NCI-H2171 treated with DMSO at 0.1 percent for 48 hours (cell line): ENCODE data around the gene LRCH1.

Experiments used
- DNase-seq: peaks from one replicate; lab custom pipeline; 2025; lab: John Stamatoyannopoulos, UW

Gene LRCH1

DNA sequence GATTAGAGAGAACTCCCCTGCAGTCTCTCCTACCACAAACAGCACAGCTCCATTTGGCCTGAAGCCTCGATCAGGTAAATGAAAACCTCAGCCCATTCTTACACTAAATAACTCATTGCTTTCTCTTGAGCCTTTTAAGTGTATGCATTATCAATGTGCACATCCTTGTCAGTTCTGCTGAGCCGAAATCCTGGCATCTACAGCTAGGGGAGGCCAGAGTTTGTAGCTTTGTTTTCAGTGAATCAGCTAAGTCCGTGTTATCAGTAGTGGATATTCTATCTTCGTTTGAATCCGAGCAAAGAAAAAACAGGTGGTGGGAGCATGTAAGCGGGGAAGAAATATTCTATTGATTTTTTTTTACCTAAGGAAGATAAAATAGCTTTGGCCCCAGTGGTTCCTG is 159.6 kb downstream of the LRCH1 start:
- no peak for DNase-seq

DNA sequence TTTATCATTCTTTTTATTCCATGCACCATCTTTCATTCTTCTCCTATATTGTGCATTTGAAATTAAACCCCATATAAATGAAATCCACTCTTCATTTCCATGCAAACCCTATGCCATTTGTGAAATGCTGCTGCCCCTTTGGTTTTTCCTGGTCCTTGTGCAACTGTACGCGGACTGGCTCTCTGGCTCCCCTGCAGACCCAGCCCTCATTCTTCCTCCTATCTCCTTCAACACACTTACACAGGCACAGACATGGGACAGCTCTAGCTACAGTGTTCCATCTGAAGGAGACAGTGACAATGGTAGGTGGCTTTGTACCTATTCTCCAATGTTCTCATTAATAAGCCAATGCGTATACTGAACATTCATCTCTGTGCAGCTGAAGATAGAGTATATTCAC is 162.4 kb downstream of the LRCH1 start:
- DNase-seq = no peak

DNA sequence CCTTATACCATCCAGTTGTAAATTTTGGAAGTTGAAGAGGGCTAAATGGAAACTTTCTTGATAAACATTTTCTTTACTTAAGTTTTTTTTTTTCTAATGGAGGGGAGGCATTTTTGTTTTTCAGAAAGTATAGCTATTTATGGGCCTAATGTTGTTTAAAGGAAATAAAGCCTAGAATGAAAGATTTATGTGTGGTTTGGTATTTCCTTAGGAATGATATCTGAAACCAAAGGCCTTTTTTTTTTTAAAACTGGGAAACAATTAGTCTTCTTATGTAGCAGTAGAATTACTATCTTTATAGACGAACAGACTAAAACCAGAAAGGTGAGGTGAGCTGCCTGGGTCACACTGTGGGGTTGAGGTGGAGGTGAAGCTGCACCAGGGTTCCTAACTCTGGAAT is 163.9 kb downstream of the LRCH1 start:
- no peak for DNase-seq

DNA sequence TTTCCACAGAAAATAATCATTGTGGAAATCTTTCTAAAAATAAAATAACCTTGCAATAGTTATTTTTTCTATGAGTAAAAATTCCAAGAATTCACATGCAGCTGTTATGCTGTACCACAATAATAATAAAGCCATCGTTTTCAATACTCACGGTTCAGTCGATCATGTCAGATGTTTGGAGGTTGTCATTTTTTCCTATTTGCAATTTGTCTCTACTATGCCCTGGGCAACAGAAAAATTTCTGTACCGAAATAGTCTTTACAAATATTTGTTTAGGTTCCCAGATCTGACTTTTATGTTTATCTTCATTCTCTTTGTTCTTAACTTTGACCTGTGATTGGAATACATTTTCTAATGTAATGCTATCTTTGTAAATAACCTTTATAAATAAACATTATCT is 164.3 kb downstream of the LRCH1 start:
- DNase-seq = no peak

DNA sequence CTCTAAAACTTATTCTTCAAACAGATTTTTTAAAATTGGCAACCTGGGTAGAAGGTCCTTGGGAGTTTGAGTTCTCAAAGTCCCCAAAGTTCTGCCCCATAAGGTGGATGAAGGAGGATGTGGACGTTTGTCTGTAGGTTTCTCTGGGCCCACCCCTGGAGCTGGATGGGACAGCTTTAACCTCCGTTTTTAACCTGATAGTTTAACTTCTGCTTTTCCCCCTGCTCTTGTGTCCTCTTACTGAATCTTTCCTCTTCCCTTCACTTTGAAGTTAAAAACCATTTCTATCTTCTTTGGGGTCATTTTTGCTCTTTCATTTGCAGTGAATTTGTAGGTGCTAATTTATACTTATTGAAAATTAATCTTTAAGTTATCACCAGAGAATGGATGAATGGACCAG is 164.9 kb downstream of the LRCH1 start:
- no peak for DNase-seq

DNA sequence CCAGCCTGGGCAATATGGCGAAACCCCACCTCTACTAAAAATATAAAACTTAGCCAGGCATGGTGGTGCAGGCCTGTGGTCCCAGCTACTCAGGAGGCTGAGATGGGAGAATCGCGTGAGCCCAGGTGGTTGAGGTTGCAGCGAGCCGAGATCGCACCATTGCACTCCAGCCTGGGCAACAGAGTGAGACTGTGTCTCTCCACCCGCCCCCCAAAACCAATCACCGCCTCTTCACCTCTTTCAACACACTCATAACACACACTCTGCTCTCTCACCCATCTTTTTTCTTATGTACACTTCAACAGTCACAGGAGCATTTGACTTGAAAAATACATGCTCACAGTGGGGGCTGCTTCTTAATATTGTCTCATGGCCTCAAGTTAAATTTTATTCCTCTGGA is 167.2 kb downstream of the LRCH1 start:
- no peak for DNase-seq

DNA sequence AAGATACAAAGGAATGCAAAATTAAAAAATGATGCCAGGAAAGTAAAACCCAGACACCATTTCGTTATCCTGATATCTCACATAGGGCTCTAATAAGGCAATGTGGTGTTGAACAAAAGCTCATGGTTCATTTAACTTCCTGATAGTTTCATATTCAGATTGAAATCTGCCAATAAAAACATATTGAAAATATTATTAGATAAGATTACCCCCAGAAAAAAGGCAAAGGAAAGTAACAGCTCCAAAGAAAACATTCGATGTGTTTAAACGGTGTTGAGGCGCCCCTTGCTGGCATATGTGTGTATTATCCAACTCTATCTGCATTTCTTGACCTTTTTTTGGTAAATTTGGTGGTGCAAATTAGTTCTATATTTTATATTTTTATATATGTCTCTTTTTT is 168.1 kb downstream of the LRCH1 start:
- peak; percentile 33 for DNase-seq

DNA sequence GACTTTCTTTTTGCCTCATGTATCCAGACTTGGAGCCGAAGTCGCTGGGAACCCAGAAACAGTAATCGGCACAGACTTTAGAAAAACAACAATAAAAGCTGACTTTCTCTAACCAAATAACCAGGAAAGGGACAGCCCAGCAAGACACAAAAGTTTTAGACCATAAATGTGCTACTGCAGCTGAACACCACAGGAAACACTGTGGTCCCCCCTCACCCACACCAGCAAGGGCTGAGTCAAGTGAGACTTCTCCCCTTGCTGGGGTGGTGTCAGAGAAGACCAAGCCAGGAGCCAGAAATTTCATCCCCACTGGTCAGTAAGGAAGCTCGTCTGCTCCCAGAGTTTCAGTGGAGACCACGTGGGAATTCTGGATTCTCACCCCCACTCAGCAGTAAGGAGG is 173.4 kb downstream of the LRCH1 start:
- no peak for DNase-seq

DNA sequence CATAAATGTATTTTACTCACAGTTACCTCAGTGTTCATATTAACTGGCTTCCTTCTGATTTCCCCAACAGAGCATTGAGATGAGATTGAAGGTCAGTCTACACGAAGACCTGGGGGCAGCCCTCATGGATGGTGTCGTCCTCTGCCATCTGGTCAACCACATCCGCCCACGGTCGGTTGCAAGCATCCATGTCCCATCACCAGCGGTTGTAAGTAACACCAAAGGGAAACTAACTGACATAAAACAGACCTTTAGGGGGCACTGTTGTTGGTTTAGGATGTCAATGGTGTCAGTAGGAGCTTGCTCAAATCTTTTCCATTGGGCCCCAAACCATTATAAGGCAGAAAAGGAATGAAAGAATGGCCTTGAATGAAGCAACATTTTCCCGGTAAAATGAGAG is 175.8 kb downstream of the LRCH1 start:
- DNase-seq = no peak

DNA sequence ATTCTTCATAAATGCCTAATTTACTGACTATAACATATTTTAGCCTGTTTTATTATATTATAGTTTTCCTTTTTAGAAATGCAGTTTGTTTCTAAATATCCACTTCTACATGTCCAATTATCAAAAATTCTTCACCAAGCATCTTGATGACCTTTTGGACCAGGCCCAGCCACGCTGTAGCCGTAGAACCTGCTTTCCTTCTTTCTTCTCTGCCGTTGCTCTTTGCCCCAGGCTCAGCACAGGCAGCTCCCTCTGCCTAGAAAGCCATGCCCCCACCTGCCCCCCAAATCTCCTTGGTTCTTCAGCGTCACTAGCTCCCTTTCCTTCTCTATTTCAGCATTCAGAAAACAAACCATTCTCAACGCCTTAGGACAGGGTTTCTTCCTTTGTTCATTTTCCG is 178.6 kb downstream of the LRCH1 start:
- DNase-seq = no peak

DNA sequence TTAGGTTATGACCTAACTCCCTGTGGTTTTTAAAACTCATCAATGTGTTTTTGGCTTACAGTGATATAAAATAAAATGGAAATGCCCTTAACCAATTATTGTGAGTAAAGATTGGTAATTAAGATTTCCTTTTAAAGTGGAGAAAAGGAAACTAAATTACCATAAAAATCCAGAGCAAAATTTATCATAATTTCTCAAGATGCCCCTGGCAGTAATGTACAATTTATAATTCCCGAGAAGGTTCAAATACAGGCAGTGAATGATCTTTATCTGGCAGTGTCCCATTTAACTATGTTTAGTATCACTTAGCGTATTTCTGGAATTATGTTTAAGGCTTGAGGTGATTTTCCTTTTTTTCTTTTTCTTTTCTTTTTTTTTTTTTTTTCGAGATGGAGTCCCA is 182.5 kb downstream of the LRCH1 start:
- no peak for DNase-seq

DNA sequence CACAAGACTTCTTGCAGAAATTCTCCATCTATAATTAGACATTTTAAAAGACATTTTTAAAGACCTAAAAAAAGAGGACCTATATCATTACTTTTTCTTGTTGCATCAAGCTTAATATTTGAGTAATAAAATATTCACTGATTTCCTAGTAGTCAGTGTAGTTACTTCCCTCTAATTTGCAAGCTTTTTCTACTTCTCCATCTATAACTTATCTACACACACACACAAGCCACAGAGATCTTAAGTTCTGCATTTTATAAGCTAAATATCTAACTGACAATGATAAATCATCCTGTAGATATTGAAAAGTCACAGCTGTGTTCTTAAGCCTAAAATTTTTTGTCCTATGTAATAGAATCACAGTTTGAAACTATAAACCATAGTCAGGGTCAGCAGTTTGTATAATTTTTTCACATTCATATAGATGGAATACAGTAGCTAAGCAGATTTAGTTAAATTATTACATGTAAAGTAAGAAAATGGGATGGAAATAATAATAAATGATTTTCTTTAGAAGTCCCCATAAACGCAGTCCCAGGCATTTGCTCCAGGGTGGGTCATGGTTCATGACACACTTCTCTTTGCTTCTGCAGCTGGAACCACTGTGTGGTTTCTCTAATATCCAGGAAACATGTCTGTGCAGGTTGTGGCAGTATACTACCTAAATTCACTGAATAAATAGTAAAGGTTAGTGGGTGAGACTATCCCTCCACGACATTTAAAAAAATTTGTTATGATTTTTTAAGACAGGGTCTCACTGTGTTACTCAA is 183.8 kb downstream of the LRCH1 start:
- no peak for DNase-seq

DNA sequence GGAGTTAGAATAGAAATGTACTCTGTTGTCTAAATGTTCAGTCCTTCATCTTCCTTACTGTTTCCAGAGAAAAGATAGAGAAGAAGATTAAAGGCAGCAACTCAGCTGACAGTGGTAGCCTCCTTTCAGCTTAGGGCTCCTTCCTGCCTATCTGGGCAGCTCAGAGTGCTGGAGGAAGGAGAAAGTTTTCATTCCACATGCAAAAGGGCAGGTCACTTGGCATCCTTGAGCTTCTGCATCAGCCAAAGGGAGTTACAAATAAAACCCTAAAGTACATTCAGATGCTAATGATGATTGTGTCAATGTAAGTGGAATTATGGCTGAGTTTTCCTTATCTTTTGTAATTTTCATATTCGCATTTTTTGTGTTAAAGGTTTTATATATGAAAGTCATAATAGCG is 185.1 kb downstream of the LRCH1 start:
- DNase-seq = no peak

DNA sequence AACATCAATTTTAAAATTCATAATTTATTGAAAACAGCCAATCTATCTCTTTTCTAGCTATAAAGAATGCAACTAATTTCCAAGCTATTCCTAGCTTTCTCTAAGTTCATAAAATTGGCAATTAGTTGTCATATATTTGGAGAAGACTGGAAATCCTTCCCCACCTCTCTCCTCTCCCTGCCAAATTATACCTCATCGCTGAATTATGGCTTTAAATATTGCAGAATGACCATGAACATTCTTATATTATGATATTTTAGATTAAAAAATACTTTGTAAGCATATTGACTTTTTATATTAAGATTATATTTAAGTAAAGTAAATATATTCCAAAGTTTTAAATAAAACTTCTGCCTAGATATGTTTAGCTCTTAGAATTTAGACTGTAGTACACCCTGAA is 185.8 kb downstream of the LRCH1 start:
- no peak for DNase-seq

DNA sequence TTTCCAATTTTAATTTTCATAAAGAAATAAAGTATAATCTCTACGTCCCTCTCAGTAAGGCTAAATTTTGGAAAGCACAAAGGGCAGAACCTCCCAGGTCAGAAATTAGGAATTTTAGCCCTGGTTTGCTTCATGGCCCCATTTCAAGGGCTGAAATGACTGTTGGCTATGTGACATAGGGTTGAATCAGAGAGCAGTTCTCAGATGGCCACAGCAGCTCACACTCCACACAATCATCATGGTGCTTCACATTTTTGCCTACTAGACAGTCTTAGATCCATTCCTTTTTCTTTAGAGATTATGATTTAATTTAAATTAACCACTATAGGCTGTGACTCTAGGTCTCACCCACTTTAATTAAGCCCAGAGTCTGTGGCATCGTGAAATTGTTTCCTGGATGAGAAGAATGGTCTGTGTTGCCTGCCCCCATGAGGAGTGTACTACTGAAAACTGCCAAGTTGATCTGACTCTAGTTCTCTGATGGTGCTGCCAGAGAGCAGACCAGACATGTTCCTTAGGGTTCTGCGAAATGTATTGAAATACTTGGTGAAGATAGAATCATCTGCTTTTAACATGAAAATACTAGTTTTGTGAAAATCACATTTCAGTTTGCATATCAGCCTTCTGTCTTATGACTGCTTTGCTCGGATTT is 186.6 kb downstream of the LRCH1 start:
- no peak for DNase-seq

DNA sequence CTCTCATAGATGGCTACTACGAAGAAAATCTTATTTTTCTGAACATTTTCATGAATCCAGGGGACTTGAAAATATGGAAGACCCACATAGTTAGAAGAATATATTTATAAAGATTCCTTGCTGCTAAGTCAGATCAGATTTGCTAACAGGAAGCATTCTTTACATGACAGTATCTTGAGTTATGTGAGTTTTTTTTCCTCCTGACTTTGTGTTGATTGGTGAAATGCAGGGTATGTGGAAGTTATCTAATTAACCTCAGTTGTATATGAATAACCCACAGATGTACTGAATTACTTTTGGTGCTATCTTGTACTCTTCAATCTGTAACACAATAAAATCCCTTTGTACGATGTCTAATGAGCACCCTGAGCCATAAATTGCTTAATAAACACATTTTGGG is 190.2 kb downstream of the LRCH1 start:
- no peak for DNase-seq

DNA sequence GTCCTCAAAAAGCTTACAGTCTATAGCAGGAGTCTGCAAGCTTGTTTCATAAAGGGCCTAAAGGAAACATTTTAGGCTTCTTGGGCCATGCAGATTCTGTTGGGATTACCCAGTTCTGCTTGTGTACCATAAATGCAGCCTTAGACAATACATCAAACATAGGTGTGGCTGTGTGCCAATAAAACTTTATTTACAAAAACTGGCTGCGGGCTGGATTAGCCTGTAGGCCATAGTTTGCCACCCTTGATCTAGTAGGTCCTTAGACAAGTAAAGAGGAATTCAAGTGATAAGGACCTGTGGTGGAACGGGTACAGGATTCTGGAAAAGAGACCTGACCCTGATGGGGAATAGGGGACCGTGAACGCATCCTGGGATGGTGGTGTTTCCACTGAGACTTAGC is 192.1 kb downstream of the LRCH1 start:
- DNase-seq = no peak

DNA sequence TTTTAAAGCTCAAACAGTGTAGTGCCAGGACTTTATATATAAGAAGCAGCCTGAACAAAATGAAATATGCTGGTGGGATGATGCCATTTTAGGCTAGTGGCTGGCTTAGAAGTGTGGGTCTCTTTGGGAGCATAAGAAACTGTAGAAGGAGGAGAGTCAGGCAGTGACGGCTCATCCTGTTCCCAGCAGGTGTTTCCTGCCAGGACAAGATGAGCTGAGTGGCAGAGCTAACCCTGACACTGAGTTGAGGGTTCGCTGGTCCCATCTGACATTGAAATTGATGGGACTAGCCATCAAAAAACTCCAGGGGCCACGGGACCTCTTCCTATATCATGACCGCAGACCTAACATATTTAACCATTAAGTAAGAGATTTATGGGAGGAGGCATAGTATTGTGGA is 192.7 kb downstream of the LRCH1 start:
- DNase-seq = no peak

DNA sequence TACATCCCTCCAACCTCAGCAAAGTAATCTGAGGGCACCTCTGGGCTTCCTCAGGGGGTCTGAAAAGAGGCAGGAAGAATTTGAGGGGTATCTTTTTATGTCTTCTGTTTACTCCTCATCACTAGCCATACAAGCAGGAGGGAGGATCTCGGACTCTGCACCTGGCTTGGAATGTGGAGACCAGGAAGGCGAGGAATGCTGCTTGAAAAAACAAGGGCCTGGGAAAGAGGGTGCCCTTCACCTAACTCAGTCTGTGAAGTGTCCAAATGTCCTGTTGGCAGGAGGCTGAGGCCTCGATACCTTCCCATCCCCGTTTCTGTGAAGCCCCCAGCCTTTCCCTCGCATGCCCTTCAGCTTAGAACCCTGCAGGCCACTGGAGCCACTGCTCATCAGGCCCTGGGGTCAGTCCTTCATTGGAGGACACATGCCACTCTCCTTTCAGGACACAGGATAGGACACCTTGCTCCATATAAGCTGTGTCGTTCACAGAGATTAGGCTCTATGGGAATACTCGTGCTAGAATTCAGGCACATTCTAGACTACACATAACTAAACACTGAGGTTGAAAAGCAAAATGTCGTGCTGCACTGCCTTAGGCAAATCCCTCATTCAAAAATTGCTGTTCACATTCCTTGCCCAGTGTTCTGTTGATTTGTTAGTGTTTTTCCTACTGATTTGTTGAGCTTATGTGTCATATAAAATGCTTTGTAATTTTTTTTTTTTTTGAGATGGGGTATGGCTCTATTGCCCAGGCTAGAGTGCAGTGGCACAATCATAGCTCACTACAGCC is 194.3 kb downstream of the LRCH1 start:
- no peak for DNase-seq

DNA sequence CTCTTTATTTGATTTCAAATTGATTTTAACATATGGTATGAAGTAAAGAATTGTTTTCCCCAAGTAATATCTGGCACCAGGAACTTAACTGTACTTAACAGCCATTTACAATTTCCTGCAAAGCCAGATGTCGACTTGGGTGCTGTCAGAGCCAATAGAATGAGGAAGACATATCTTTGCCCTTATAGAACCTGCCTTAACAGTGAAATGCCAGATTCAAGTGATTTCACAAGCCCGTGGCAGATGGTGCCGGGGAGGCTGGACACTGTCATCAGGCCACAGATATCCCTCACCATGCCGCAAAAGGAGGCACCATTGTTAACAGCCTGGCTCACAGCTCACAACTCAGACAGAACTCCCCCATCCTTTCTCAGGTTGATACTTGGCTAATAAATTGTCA is 195.3 kb downstream of the LRCH1 start:
- DNase-seq = no peak

DNA sequence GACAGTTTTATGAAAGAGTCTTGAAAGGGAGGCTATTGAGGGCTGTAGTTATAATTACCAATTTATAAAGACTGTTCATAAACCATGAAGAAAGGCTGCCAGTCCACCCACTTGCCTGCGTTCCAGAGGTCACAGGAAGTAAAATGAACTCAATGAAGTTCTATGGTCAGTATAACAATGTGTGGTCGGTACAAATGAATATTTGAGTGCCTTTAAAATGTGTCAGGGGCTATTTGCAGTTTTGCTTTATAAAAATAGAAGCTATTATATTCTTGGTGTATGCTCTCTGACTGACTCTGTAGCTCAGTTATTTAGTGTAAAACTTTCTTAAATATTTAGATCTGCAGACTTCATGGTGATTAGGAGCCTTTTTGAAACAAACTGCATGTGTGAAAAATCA is 197.0 kb downstream of the LRCH1 start:
- no peak for DNase-seq

DNA sequence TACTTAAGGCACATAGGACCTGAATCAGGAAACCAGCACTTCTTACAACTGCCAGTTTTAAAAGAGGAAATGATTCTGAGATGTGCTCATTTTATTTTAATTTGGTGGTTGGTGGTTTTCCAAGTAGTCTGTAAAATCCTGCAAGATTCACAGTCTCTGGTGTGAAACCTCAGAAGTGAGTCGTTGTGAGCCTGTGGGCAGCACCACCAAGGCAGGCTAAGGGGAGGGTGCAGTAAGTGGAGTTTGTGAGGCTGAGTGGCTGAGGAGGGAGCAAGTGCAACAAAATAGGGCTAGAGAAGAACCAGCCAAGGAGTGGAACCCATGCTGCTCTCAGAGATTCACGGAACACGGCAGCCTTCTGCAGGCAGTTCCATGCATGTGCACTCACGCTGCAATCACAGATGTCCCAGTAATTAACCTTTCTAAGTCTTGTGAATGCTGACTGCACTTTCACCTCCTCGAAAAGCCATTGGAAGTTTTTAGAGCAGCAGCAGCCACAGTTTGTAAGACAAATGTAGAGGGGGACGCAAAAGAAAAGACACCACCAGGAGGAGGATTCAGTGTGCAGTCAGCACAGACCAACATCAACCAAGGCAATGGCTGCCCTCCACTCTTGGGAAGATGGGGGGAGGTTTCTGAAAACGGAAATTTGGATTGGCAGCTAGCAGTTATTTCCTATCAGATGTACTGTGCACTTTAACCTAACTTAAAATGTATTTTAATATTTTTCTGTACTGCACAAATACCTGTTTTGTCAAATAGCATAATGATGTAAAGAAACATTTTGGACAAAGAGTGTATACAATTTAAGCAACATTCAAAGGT is 199.1 kb downstream of the LRCH1 start:
- no peak for DNase-seq
